ENCODE results near the gene TRIM2.
A peak's percentile ranks its signal among the peaks of the same experiment; 100 is the strongest.

TRIM2 gene

GRCh38 chr4:153271820-153272219 is 67.6 kb downstream of the TRIM2 start:
- DNase-seq (ENCODE audit: low read depth in 2 of 3, low spot score in 1 of 3), result no peak

GRCh38 chr4:153273751-153274150 is 69.5 kb downstream of the TRIM2 start:
- DNase-seq (ENCODE audit: low read depth in 2 of 3, low spot score in 1 of 3), result no peak

- DNase-seq (ENCODE audit: low read depth in 2 of 3, low spot score in 1 of 3), result no peak
These were observed 70.7 kb downstream of the TRIM2 start for GRCh38 chr4:153274967-153275366.

GRCh38 chr4:153275380-153276276 is 71.4 kb downstream of the TRIM2 start:
- DNase-seq (ENCODE audit: low read depth in 2 of 3, low spot score in 1 of 3), result no peak

- DNase-seq (ENCODE audit: low read depth in 2 of 3, low spot score in 1 of 3), result no peak
These were observed 72.7 kb downstream of the TRIM2 start for GRCh38 chr4:153276971-153277370.

- no peak for DNase-seq (ENCODE audit: low read depth in 2 of 3, low spot score in 1 of 3)
These were observed 77.2 kb downstream of the TRIM2 start for GRCh38 chr4:153281476-153281875.

GRCh38 chr4:153282023-153282422 is 77.8 kb downstream of the TRIM2 start:
- no peak for DNase-seq (ENCODE audit: low read depth in 2 of 3, low spot score in 1 of 3)

- no peak for DNase-seq (ENCODE audit: low read depth in 2 of 3, low spot score in 1 of 3)
These were observed 79.0 kb downstream of the TRIM2 start for GRCh38 chr4:153283260-153283659.

GRCh38 chr4:153290134-153290533 is 85.9 kb downstream of the TRIM2 start:
- DNase-seq (ENCODE audit: low read depth in 2 of 3, low spot score in 1 of 3), result no peak

- no peak for DNase-seq (ENCODE audit: low read depth in 2 of 3, low spot score in 1 of 3)
These were observed 87.3 kb downstream of the TRIM2 start for GRCh38 chr4:153291562-153291961.

- no peak for DNase-seq (ENCODE audit: low read depth in 2 of 3, low spot score in 1 of 3)
These were observed 88.9 kb downstream of the TRIM2 start for GRCh38 chr4:153292897-153293741.

GRCh38 chr4:153293742-153294057 is 89.5 kb downstream of the TRIM2 start:
- DNase-seq (ENCODE audit: low read depth in 2 of 3, low spot score in 1 of 3), result no peak

GRCh38 chr4:153294631-153295030 is 90.4 kb downstream of the TRIM2 start:
- DNase-seq (ENCODE audit: low read depth in 2 of 3, low spot score in 1 of 3), result no peak

GRCh38 chr4:153295131-153295755 is 91.0 kb downstream of the TRIM2 start:
- no peak for DNase-seq (ENCODE audit: low read depth in 2 of 3, low spot score in 1 of 3)

GRCh38 chr4:153296040-153296823 is 92.0 kb downstream of the TRIM2 start:
- no peak for DNase-seq (ENCODE audit: low read depth in 2 of 3, low spot score in 1 of 3)

- no peak for DNase-seq (ENCODE audit: low read depth in 2 of 3, low spot score in 1 of 3)
These were observed 92.9 kb downstream of the TRIM2 start for GRCh38 chr4:153297116-153297515.

GRCh38 chr4:153310793-153311192 is 106.5 kb downstream of the TRIM2 start:
- DNase-seq (ENCODE audit: low read depth in 2 of 3, low spot score in 1 of 3), result no peak

GRCh38 chr4:153314915-153315314 is 110.7 kb downstream of the TRIM2 start:
- no peak for DNase-seq (ENCODE audit: low read depth in 2 of 3, low spot score in 1 of 3)

- peak in 1 of 3 donors; percentile 14 for DNase-seq (ENCODE audit: low read depth in 2 of 3, low spot score in 1 of 3)
These were observed 114.6 kb downstream of the TRIM2 start for GRCh38 chr4:153318696-153319320.

- no peak for DNase-seq (ENCODE audit: low read depth in 2 of 3, low spot score in 1 of 3)
These were observed 118.5 kb downstream of the TRIM2 start for GRCh38 chr4:153322791-153323190.

- DNase-seq (ENCODE audit: low read depth in 2 of 3, low spot score in 1 of 3), result no peak
These were observed 119.8 kb downstream of the TRIM2 start for GRCh38 chr4:153324046-153324445.
